K562 (cell line): ENCODE measurements around the gene KCNQ4. TPM values are rescaled to one million over a fixed set of nuclear protein-coding genes. Genes with fewer than 3 reads are reported as not detected.
A peak's percentile ranks its signal among the peaks of the same experiment; 100 is the strongest.

ENCODE experiments used
- ARID3A ChIP-seq: IDR thresholded peaks from 2 replicates; pipeline ENCODE4 v1.6.1; 2012; ENCODE audit warnings: low read depth, low read length, improper control_type of control experiment, borderline replicate concordance
- ATF3 ChIP-seq, 2 experiments: fragments of 450-650 bp in 1 of 2; sonication (generic) in 1 of 2; formaldehyde crosslinking in 1 of 2; IDR thresholded peaks in 1 of 2; conservative IDR thresholded peaks in 1 of 2; 2 replicates each; pipeline versions ENCODE4 v1.6.1 to v1.8.1; 2016 to 2023; ENCODE audit warnings: mild to moderate bottlenecking in 2 of 2, moderate library complexity in 2 of 2, inconsistent platforms in 1 of 2, missing genetic modification reagents in 1 of 2
- CREM ChIP-seq: IDR thresholded peaks from 2 replicates; pipeline ENCODE4 v1.6.1; 2014; ENCODE audit warnings: antibody characterized with exemption, low read depth
- ERF ChIP-seq: fragments of 450-650 bp; formaldehyde crosslinking; IDR thresholded peaks from 2 replicates; pipeline ENCODE4 v1.4.0; 2020; ENCODE audit warnings: mild to moderate bottlenecking, mixed read lengths
- FIP1L1 ChIP-seq: fragments of 200-400 bp; formaldehyde crosslinking; IDR thresholded peaks from 2 replicates; pipeline ENCODE4 v1.6.1; 2018; ENCODE audit warnings: mild to moderate bottlenecking, low read depth, low read length; ENCODE audit not compliant: poor library complexity, severe bottlenecking
- GTF2A2 ChIP-seq: IDR thresholded peaks from 2 replicates; pipeline ENCODE4 v1.6.1; 2016; ENCODE audit warnings: mild to moderate bottlenecking, missing genetic modification characterization, missing compliant biosample characterization
- HDAC2 ChIP-seq: fragments of 450-650 bp; IDR thresholded peaks from 2 replicates; pipeline ENCODE4 v1.6.1; 2016; ENCODE audit warnings: mild to moderate bottlenecking
- RREB1 ChIP-seq: fragments of 250-450 bp; sonication (Bioruptor Pico); IDR thresholded peaks from 2 replicates; pipeline ENCODE4 v1.4.0; 2020
- SAFB ChIP-seq: fragments of 200-400 bp; formaldehyde crosslinking; IDR thresholded peaks from 2 replicates; pipeline ENCODE4 v1.6.1; 2017; ENCODE audit warnings: low read depth, low read length, borderline replicate concordance
- YY1 ChIP-seq, 3 experiments: IDR thresholded peaks; 2 replicates each; pipeline ENCODE4 v1.6.1; 2011; ENCODE audit warnings: low read length in 2 of 3, mild to moderate bottlenecking in 2 of 3, moderate library complexity in 2 of 3, borderline replicate concordance in 1 of 3, control low read depth in 1 of 3, low read depth in 1 of 3; ENCODE audit not compliant: insufficient read depth in 3 of 3, insufficient replicate concordance in 2 of 3, control insufficient read depth in 1 of 3, insufficient read length in 1 of 3; ENCODE audit errors: extremely low read depth in 1 of 3
- ZFX ChIP-seq: sonication (generic); formaldehyde crosslinking; IDR thresholded peaks from 2 replicates; pipeline ENCODE4 v1.8.0; 2022; ENCODE audit warnings: mild to moderate bottlenecking, missing genetic modification reagents, moderate library complexity
- polyA plus RNA-seq, 8 experiments: library from polyadenylated mRNA; depleted of rRNA in 4 of 8; stranded (reverse) in 5 of 8; unstranded in 3 of 8; fragments of >200 nt; fragmentation: Nextera tagmentation in 2 of 8; fragmentation: Illumina TruSeq in 1 of 8; extraction: Ambion mirVana in 2 of 8; extraction: Trizol in 1 of 8; gene quantifications; 2 replicates each; pipeline versions ENCODE4 v1.2.1 to v1.2.3, GENCODE V29; 2011 to 2014; ENCODE audit warnings: inconsistent platforms in 1 of 8, missing spikeins in 1 of 8
- total RNA-seq, 7 experiments: library from RNA; depleted of rRNA in 6 of 7; stranded (reverse); fragments of >200 nt in 6 of 7; fragmentation: Illumina TruSeq in 2 of 7; extraction: Trizol in 2 of 7; gene quantifications; 2 replicates each; pipeline versions ENCODE4 v1.2.1 to v1.2.3, GENCODE V29; 2011 to 2021; ENCODE audit warnings: low replicate concordance in 1 of 7

The KCNQ4 gene
- total and polyA plus RNA-seq, 9 of the 15 experiments (the other 6 are each of a cell fraction or from before 2014, with no cell fraction given): 0.07 to 4.1 (median 0.79) TPM

- TF ChIP-seq RREB1 (CRISPR knock-in tag) (0 out of 2 replicates have a peak, but pooled peaks have one; percentile 52), YY1 (IDR thresholded peaks at IDR 0.05; ENCODE audit: borderline replicate concordance in 1 of 3, control insufficient read depth in 1 of 3, extremely low read depth in 1 of 3, insufficient read depth in 3 of 3, insufficient read length in 1 of 3, insufficient replicate concordance in 2 of 3, low read depth in 1 of 3, low read length in 2 of 3) (peak in 1 of 3 experiments; percentile 44), HDAC2 (0 out of 2 replicates have a peak, but pooled peaks have one; percentile 53), FIP1L1 (no peak), SAFB (no peak), CREM (peak; percentile 47; the same call in 1 of the 2 replicates), ATF3 (IDR thresholded peaks at IDR 0.05) (peak; percentile 43; the same call in 1 of the 2 replicates), ATF3 (CRISPR knock-in tag; conservative IDR thresholded peaks at IDR 0.05) (no peak), ZFX (CRISPR knock-in tag) (peak; percentile 76), GTF2A2 (peak; percentile 75), ARID3A (0 out of 2 replicates have a peak, but pooled peaks have one; percentile 10), ERF (no peak)
These were observed 78.6 kb downstream of the KCNQ4 start, which contains the start of gene CITED4 (continued) for GRCh38 chr1:40862008-40862863.
